Inflammatory macrophage treated with lipopolysaccharide for 4 hours (primary cell): Measurements from ENCODE around the gene RFTN1.
"Not testable (repeated sequence)": the region's sequence is repeated elsewhere in the genome, so short reads cannot be mapped to it uniquely, and the experiment has no call there.

Experiments used
- DNase-seq: peaks from one replicate; pipeline ENCODE4 v3.0.0-alpha.2; 2020

Gene RFTN1

GRCh38 chr3:16506884-16507577 is 6.5 kb downstream of the RFTN1 start:
- DNase-seq, result peak; percentile 36

DNA sequence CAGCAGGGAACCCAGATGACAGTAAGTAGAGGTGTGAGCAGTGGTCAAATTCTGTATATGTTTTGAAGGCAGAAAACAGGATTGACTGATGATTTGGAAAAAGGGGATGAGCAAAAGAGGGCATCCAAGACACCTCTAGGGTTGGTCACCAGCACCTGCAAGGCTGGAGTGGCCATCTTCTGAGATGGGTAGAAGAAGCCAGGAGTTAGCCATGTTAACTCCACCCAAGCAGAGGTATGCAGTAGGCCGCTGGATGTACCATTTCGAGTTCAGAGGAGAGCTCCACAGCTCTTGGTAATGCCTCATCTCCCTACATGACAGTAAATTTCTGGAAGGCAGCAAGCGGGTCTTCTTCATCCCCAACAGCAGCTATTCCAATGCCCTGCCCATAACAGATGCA is 7.0 kb downstream of the RFTN1 start:
- DNase-seq, result no peak

- DNase-seq, result no peak
Observed at GRCh38 chr3:16504692-16505091, 8.8 kb downstream of the RFTN1 start.

DNA sequence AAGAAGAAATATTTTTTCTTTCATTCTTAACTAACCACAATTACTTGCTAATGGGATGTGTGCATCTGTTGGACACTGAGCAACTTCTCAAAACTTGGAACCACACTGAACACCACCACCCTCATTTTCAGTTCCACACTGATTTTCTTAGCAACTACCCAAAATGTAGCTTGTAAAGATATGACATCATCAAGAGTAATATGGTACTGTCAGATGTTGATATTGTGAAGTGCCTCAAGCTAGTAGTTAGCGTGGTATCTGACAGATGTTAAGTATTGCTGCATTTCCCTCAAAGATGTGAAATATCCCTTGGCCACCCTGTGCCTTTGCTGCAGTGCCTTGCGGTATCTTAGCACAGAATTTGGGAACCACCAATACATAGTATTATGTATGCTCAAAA is 9.3 kb downstream of the RFTN1 start:
- peak; percentile 95 for DNase-seq

DNA sequence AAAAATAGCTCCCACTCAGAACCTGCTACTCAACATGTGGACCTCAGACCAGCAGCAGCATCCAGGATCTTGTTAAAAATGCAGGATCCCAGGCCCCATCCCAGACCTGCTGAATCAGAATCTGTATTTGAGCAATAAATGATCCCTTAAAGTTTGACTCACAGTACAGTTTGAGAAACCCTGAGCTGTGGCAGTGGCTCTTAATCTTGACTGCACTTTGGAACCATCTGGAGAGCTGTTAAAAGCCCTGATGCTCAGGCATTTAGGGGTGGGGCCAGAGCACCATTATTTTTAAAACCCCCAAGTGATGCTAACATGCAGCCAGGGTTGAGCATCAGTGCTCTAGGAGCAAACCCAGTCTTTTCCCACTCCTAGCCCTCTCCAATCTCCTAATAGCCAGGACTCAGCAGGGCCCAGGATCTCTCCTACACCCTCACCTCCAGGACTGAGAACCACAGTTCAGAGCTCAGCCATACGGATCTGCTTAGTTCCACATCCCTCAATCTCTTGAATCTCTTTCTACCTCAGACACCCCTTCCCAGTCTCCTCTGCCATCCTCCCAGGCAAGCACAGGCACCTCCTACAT is 10.2 kb downstream of the RFTN1 start:
- DNase-seq, result no peak

- DNase-seq, result no peak
Observed at GRCh38 chr3:16502347-16502908, 11.1 kb downstream of the RFTN1 start.

- no peak for DNase-seq
Observed at GRCh38 chr3:16501376-16501775, 12.1 kb downstream of the RFTN1 start.

- no peak for DNase-seq
Observed at GRCh38 chr3:16500911-16501310, 12.6 kb downstream of the RFTN1 start.

DNA sequence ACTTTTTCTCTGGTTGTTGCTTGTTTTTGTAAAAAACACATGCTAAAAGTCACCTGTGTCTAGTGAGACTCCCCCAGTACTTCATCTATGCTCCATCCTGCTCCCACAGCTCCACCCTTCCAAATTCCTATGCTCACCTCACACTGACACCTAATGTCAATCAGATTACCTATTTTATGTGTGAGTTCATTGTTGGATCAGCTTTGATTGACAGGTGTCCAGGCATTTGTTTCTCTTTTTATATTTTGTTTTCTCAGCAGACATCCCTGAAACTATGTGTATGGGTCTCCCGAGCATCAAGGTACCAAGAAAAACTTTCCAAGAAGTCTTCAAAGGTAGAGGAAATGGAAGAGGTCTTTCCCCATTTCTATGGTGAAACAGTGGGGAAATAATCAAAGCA is 13.4 kb downstream of the RFTN1 start:
- no peak for DNase-seq

- no peak for DNase-seq
Observed at GRCh38 chr3:16499351-16499750, 14.1 kb downstream of the RFTN1 start.

DNA sequence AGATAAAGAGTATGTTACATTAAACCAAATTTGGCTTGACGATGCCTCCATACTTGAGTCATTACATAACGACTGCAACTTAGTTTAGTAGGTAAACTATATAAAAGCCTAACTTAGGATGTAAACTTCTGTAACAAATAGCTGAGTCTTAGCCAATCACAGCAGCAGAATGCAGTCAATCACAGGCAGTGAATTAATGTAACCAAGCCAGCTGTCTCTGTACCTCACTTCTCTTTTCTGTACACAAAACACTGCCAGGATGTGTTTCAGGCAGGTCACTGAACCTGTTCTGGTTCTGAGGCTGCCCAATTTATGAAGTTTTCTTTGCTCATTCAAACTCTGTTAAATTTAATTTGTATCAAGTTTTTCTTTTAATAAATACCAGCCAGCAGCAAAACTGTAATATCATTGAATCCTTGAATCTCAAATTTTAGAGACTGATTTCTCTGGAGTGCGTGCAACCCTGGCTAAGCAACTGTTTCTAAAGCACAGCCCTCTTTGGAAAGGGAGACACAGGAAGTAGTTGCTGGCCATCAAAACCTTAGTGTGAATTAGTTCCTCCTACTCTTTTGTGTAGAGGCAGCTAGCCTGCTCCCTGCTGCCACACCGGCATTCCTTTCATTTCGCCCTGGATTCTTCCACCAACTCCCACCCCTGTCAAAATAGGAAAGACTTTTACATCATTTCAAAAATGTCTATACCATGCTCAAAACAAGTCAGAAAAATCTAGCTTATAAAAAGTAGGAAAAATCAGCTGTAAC is 15.2 kb downstream of the RFTN1 start:
- DNase-seq, result no peak

- DNase-seq, result no peak
Observed at GRCh38 chr3:16496408-16497222, 16.9 kb downstream of the RFTN1 start.

DNA sequence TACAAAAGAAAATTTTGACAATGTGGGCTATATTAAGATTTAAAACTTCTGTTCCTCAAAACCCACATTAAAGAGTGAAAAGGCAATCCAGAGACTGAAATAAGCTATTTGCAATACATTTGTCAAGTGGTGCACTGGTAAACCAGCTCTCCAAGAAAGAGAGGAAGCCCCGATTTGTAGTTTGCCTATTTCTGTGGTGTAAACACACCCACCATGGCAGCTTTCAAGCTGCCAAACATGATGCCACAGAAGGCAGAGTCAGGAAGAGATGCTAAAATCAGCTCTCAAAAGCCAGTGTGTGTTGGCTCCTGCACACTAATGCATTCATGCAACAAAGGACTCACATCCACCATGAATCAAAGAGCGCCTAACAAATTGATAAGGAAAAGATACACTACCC is 17.5 kb downstream of the RFTN1 start:
- DNase-seq, result no peak

DNA sequence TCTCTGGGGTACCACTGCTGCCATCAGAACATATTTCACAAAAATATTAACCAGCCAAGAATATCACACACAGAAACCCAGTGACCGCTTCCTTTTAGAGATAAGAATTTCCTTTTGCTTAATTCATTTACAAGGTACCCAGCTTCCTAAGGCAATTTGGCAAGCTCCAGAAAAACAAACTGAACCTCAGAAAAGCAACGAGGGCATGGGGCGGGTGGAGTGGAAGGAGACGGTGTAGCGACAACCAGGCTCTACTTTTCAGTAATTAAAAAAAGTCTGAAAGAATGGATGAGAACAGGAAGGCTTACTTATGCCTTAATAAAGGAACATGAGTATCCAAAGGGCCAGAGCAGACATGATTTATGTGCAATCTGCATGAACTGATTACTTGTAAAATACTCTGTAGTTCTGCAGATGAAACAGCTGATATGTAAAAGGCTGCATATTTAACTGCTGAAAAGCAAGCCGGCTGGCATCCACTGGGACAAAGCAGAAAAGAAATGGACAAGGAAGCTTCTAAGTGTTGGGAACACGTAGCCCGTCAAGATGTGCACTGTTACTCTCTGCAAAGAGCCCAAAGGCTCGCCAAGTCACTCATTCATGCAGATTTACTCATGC is 18.6 kb downstream of the RFTN1 start:
- no peak for DNase-seq

DNA sequence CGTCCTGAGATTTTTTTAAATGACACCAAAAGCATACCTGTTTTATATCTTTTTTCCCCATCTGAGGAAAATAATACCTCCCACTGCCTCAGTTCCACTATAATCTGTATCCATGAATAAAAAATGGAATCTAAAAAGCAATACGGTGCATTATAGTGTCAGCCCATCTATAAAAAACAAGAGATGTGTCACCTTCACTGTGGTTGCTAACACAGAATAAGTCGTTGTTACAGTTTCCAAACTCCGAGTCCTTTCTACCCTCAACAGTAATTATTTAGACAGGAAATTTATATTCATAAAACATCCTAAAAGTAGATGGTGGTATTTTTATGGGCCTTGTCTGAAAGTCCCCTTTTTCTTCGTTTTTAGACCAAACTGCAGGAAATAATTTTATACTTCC is 19.4 kb downstream of the RFTN1 start:
- DNase-seq, result no peak

GRCh38 chr3:16490062-16490619 is 23.4 kb downstream of the RFTN1 start:
- DNase-seq, result no peak

GRCh38 chr3:16489326-16490061 is 24.0 kb downstream of the RFTN1 start:
- not testable (repeated sequence) for DNase-seq

GRCh38 chr3:16488637-16489036 is 24.9 kb downstream of the RFTN1 start:
- no peak for DNase-seq

- DNase-seq, result no peak
Observed at GRCh38 chr3:16487511-16488175, 25.9 kb downstream of the RFTN1 start.

DNA sequence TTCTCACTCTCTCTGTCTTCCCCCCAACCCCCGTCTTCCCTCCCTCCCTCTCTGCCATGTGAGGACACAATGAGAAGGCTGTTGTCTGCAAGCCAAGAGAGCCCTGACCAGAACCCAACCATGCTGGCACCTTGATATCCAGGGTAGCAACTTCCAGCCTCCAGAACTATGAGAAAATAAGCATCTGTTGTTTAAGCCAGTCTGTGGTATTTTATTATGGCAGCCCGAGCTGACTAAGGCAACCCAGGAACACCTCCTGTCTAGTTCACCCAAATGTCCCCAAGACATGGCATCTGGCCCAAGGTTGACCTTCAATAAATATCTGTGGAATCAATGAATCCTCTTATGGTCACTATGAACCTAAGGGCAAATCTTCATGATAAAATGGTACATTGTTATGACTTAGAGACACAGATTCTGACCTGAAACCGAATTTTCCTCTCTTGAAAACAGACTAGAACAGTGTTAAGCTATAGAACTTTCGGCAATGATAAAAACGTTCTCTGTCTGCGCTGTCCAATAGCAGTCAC is 26.5 kb downstream of the RFTN1 start:
- DNase-seq, result no peak

DNA sequence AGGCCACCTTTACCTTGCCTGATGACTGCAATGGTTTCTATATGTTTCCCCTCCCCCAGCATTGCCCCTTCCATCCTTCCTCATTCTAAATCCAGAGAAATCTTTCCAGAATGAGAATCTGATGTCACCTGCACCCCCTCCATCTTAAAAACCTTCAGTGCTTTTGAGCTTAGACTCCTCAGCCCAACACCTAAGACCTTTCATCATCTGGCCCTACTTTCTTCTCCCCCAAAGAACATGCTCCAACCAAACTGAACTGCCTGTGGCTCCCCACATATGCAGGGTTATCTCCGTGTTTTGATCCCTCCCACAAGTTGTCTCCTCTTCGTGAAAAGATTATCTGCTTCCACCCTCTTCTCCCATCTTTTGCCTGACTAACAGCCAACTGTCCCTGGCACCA is 27.3 kb downstream of the RFTN1 start:
- DNase-seq, result no peak
